Transverse colon (tissue), 3 donors: ENCODE data around the gene ATP2B3.

ENCODE experiments used
- POLR2A ChIP-seq: fragments of 450-650 bp; IDR thresholded peaks from one replicate; pipeline ENCODE4 v1.6.1; 2016; ENCODE audit warnings: antibody characterized with exemption, mild to moderate bottlenecking, moderate library complexity
- TF ChIP-seq, protein P1 (sequence below), 5 experiments: fragments of 200-600 bp in 3 of 5; fragments of 450-650 bp in 2 of 5; sonication (generic) in 3 of 5; IDR thresholded peaks; 1 replicate in 2 of 5; 2 replicates in 3 of 5; pipeline ENCODE4 v1.5.1; 2016 to 2017; ENCODE audit warnings: antibody characterized with exemption in 5 of 5, inconsistent platforms in 3 of 5, mild to moderate bottlenecking in 2 of 5, moderate library complexity in 1 of 5

DNA sequence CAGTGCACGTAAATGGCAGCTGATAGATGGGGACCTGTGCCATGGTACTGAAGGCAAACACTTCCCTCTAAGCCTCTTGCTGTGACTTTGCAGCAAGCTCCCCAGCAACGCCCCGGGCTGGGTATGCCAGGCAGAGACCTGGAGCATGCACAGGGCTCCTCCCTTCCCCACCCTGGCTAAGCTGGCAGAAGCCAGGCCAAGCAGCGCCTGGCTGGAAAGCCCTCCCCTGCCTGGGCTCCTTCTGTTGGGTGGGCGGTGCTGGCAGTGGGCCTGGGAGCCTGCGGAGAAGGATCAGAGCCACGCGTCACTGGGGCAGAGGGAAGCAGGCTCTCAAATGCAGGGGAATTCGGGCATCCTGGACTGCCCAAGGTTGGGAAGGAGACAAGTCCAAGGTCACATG lies 3.6 kb downstream of the ATP2B3 start:
- TF ChIP-seq, protein P1, sequence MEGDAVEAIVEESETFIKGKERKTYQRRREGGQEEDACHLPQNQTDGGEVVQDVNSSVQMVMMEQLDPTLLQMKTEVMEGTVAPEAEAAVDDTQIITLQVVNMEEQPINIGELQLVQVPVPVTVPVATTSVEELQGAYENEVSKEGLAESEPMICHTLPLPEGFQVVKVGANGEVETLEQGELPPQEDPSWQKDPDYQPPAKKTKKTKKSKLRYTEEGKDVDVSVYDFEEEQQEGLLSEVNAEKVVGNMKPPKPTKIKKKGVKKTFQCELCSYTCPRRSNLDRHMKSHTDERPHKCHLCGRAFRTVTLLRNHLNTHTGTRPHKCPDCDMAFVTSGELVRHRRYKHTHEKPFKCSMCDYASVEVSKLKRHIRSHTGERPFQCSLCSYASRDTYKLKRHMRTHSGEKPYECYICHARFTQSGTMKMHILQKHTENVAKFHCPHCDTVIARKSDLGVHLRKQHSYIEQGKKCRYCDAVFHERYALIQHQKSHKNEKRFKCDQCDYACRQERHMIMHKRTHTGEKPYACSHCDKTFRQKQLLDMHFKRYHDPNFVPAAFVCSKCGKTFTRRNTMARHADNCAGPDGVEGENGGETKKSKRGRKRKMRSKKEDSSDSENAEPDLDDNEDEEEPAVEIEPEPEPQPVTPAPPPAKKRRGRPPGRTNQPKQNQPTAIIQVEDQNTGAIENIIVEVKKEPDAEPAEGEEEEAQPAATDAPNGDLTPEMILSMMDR (IDR thresholded peaks at IDR 0.05) = no peak
- no peak for TF ChIP-seq POLR2A
